ENCODE measurements around the gene PLD6.

DNA sequence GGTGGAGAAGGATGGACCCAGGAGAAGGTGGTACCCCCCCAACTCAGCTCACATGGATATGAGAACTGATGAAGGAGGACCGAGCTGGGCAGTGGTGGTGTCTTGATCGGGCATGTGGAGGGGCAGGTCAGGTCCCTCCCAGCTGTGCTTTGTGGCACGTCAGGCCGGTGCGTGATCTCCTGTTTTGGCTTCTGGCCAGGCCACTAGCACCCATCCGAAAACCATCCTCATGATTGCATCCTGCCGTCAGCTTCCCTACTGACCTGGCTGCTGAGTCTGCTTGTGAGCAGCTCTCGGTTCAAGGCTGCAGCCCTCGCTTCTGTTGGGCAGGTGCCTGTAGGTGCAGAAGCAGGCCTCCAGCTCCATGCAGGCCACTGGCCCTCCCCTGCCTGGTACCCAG lies 53.1 kb downstream of the PLD6 start:
- TF ChIP-seq POLR2A (IDR thresholded peaks at IDR 0.05; ENCODE audit: low read length) (no peak), GATA1 (IDR thresholded peaks at IDR 0.05; ENCODE audit: low read depth, low read length) (no peak)
